C4-2B (cell line): ENCODE data around the gene CSPG4.

ENCODE experiments used
- CTCF ChIP-seq: fragments of 450-650 bp; conservative IDR thresholded peaks from 2 replicates; pipeline ENCODE4 v1.5.1; 2017; ENCODE audit warnings: mild to moderate bottlenecking
- ZFX ChIP-seq: fragments of 450-650 bp; IDR thresholded peaks from 2 replicates; pipeline ENCODE4 v1.6.1; 2017

- no peak for TF ChIP-seq CTCF
- no peak for TF ChIP-seq ZFX
These were observed 16.9 kb downstream of the CSPG4 start for GRCh38 chr15:75695634-75696310.
